GM23338 (cell line): ENCODE results near the gene TRIO.

Experiments used
- CREB1 ChIP-seq: fragments of 250-450 bp; sonication (Bioruptor Pico); IDR thresholded peaks from 2 replicates; pipeline ENCODE4 v1.5.0; 2020; ENCODE audit warnings: low read depth, mild to moderate bottlenecking, moderate library complexity
- CTCF ChIP-seq, 2 experiments: fragments of 200-600 bp in 1 of 2; sonication (generic) in 1 of 2; conservative IDR thresholded peaks; 2 replicates each; pipeline versions ENCODE4 v1.5.1 to v1.6.1; 2016 to 2017; ENCODE audit warnings: antibody characterized with exemption in 2 of 2, low read depth in 2 of 2, mild to moderate bottlenecking in 2 of 2, moderate library complexity in 1 of 2
- EZH2 ChIP-seq: fragments of 200-600 bp; sonication (generic); IDR thresholded peaks from one replicate; pipeline ENCODE4 v1.8.0; 2017; ENCODE audit warnings: antibody characterized with exemption, mild to moderate bottlenecking, low read depth; ENCODE audit not compliant: unreplicated experiment
- EZH2phosphoT487 ChIP-seq: fragments of 200-600 bp; sonication (generic); IDR thresholded peaks from one replicate; pipeline ENCODE4 v1.8.1; 2018; ENCODE audit warnings: antibody characterized with exemption; ENCODE audit not compliant: unreplicated experiment
- JUNB ChIP-seq: IDR thresholded peaks from one replicate; pipeline ENCODE4 v1.6.1; 2016; ENCODE audit warnings: antibody characterized with exemption; ENCODE audit not compliant: unreplicated experiment
- POLR2AphosphoS5 ChIP-seq: IDR thresholded peaks from 2 replicates; pipeline ENCODE4 v1.6.1; 2016; ENCODE audit warnings: antibody characterized with exemption, low read depth
- REST ChIP-seq: IDR thresholded peaks from one replicate; pipeline ENCODE4 v1.6.1; 2018; ENCODE audit warnings: antibody characterized with exemption; ENCODE audit not compliant: unreplicated experiment
- STAT1 ChIP-seq: IDR thresholded peaks from one replicate; pipeline ENCODE4 v1.6.1; 2016; ENCODE audit warnings: antibody characterized with exemption; ENCODE audit not compliant: unreplicated experiment

- TF ChIP-seq CTCF (conservative IDR thresholded peaks at IDR 0.05; ENCODE audit: low read depth in 2 of 2) = no peak
- TF ChIP-seq POLR2AphosphoS5 = no peak
- TF ChIP-seq CREB1 (CRISPR knock-in tag) = no peak
- TF ChIP-seq EZH2 = no peak
- TF ChIP-seq STAT1 = no peak
- no peak for TF ChIP-seq JUNB
- no peak for TF ChIP-seq EZH2phosphoT487
- TF ChIP-seq REST = no peak
Measured at GRCh38 chr5:14356305-14356704, 213.2 kb downstream of the TRIO start.
